ENCODE data around the gene RNF217.

The RNF217 gene

DNA sequence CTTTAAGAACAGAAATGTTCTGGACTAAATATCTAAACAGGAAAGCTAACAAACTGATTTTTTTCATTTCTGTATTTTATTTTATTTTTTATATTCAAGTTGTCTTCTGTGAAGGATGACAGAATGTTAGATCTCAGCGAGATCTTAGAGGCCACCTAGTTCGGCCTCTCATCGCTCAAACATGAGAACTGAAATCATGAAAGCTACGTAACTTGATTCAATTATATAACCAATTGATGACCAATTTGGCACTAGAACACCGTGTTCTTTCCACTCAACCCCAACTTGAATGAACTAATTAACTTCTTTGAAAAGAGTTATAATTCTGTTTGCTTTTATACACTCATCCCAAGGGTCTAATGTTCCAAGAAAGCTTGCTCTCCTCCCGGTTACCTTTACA is 24.6 kb upstream of the RNF217 start:
- WGBS: 91% methylated on average over 3 of the region's 6 CpGs
- no peak overlapping the region for H3K4me2 ChIP-seq (ENCODE audit: low read length, poor library complexity, severe bottlenecking)

DNA sequence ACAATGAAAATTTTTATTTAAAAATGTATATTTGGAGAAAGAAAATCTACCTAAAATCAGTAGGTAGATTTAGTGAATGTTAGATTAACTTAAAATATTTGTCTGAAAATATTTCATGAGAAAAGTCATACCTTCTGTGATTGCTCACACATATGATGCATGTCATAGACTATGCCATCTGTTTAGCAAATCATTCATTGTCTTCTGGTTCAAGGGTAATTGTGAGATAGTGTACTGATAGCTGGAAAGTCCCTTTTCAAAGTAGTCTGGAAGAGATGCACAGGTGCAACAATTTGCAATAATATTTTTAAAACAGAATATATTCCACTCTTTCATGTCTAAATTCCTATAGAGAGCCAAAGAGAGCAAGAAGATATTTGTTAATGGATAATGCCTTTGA is 21.0 kb upstream of the RNF217 start:
- no peak for DNase-seq
- Histone ChIP-seq H3K27me3 (ENCODE audit: control insufficient read depth in 1 of 2, insufficient read depth in 1 of 2, low read length in 2 of 2) (no peaks in the 10 kb centered on the region), H3K9me3 (ENCODE audit: control insufficient read depth, low read length) (no peaks in the 10 kb centered on the region)

More for the DNA sequence above, 24.6 kb upstream of the RNF217 start:
- no peak for DNase-seq
- H3K14ac ChIP-seq (ENCODE audit: low read length in 2 of 2): no peak overlapping the region
- no peaks in the 10 kb centered on the region for H3K36me3 ChIP-seq (ENCODE audit: control insufficient read depth in 1 of 2, insufficient read depth in 2 of 2, low read depth in 1 of 2, low read length in 2 of 2)
- no peak overlapping the region for H2AK5ac ChIP-seq (ENCODE audit: low read length, severe bottlenecking)
- no peak overlapping the region for H3K23ac ChIP-seq (ENCODE audit: low read length in 2 of 2)
- no peak overlapping the region for H2AFZ ChIP-seq (ENCODE audit: low read depth, low read length)
- no peak overlapping the region for H3K27ac ChIP-seq (ENCODE audit: low read length, poor library complexity, severe bottlenecking)
- no peaks in the 10 kb centered on the region for H3K4me1 ChIP-seq (ENCODE audit: control insufficient read depth, insufficient read depth, low read depth, low read length)
- H3K27me3 ChIP-seq (ENCODE audit: control insufficient read depth in 1 of 2, insufficient read depth in 1 of 2, low read length in 2 of 2): no peaks in the 10 kb centered on the region
- no peak overlapping the region for H2BK15ac ChIP-seq (ENCODE audit: low read depth, poor library complexity, severe bottlenecking)
- no peak overlapping the region for H2BK12ac ChIP-seq (ENCODE audit: low read length in 2 of 2)
- no peak overlapping the region for H4K91ac ChIP-seq (ENCODE audit: low read length)
- no peaks in the 10 kb centered on the region for H3K79me1 ChIP-seq (replicated peaks; ENCODE audit: low read length, poor library complexity, severe bottlenecking)
- H3K9me3 ChIP-seq (ENCODE audit: control insufficient read depth, low read length): no peaks in the 10 kb centered on the region
- H2BK5ac ChIP-seq (ENCODE audit: low read depth, low read length, poor library complexity, severe bottlenecking): no peak overlapping the region
- no peak overlapping the region for H3K9ac ChIP-seq (ENCODE audit: low read length)
- no peak overlapping the region for H3K4me3 ChIP-seq (ENCODE audit: insufficient read depth in 1 of 2, low read depth in 1 of 2, low read length in 2 of 2)
- H2BK120ac ChIP-seq (ENCODE audit: low read depth, low read length): no peak overlapping the region
- no peak overlapping the region for H4K8ac ChIP-seq (ENCODE audit: low read length)
- no peak overlapping the region for H3K4ac ChIP-seq (ENCODE audit: low read depth in 1 of 2, low read length in 2 of 2)
- no peak overlapping the region for H3K18ac ChIP-seq (ENCODE audit: low read depth in 1 of 2, low read length in 2 of 2)

DNA sequence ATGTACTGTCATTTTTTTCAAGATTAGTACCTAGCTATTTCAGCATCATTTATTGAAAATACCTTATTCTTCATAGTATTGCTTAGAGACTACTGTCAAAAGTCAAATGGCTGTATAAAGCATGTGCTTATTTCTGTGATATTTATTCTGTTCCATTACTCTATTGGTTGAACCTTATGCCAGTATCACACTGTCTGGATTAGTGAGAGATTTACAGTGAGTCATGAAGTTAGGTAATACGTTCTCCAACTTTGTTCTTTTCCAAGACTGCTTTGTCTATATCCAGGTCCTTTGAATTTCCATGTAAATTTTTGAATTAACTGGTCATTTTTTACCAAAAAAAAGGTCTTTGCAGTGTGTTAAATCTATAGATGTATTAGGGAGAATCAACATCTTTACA is 18.6 kb upstream of the RNF217 start:
- Histone ChIP-seq H2AK5ac (ENCODE audit: low read length, severe bottlenecking) (no peak overlapping the region), H3K23ac (ENCODE audit: low read length in 2 of 2) (no peak overlapping the region), H3K36me3 (ENCODE audit: control insufficient read depth in 1 of 2, insufficient read depth in 2 of 2, low read depth in 1 of 2, low read length in 2 of 2) (no peaks in the 10 kb centered on the region), H3K79me1 (replicated peaks; ENCODE audit: low read length, poor library complexity, severe bottlenecking) (no peaks in the 10 kb centered on the region), H2BK15ac (ENCODE audit: low read depth, poor library complexity, severe bottlenecking) (no peak overlapping the region), H2BK120ac (ENCODE audit: low read depth, low read length) (no peak overlapping the region), H3K4ac (ENCODE audit: low read depth in 1 of 2, low read length in 2 of 2) (no peak overlapping the region), H4K91ac (ENCODE audit: low read length) (no peak overlapping the region), H3K9me3 (ENCODE audit: control insufficient read depth, low read length) (no peaks in the 10 kb centered on the region), H2BK5ac (ENCODE audit: low read depth, low read length, poor library complexity, severe bottlenecking) (no peak overlapping the region), H4K8ac (ENCODE audit: low read length) (no peak overlapping the region), H3K18ac (ENCODE audit: low read depth in 1 of 2, low read length in 2 of 2) (no peak overlapping the region), H2AFZ (ENCODE audit: low read depth, low read length) (no peak overlapping the region), H3K4me2 (ENCODE audit: low read length, poor library complexity, severe bottlenecking) (no peak overlapping the region), H3K9ac (ENCODE audit: low read length) (no peak overlapping the region), H2BK12ac (ENCODE audit: low read length in 2 of 2) (no peak overlapping the region), H3K14ac (ENCODE audit: low read length in 2 of 2) (no peak overlapping the region), H3K4me1 (ENCODE audit: control insufficient read depth, insufficient read depth, low read depth, low read length) (no peaks in the 10 kb centered on the region), H3K27me3 (ENCODE audit: control insufficient read depth in 1 of 2, insufficient read depth in 1 of 2, low read length in 2 of 2) (no peaks in the 10 kb centered on the region), H3K27ac (ENCODE audit: low read length, poor library complexity, severe bottlenecking) (no peak overlapping the region), H3K4me3 (ENCODE audit: insufficient read depth in 1 of 2, low read depth in 1 of 2, low read length in 2 of 2) (no peak overlapping the region)
- DNase-seq: peak; percentile 23
- no CpG with 5 or more reads among the region's 1 CpG for WGBS

More for the DNA sequence above, 21.0 kb upstream of the RNF217 start:
- Histone ChIP-seq H3K18ac (ENCODE audit: low read depth in 1 of 2, low read length in 2 of 2) (no peak overlapping the region), H3K79me1 (replicated peaks; ENCODE audit: low read length, poor library complexity, severe bottlenecking) (no peaks in the 10 kb centered on the region), H2AFZ (ENCODE audit: low read depth, low read length) (no peak overlapping the region), H4K8ac (ENCODE audit: low read length) (no peak overlapping the region), H2AK5ac (ENCODE audit: low read length, severe bottlenecking) (no peak overlapping the region), H3K4me1 (ENCODE audit: control insufficient read depth, insufficient read depth, low read depth, low read length) (no peaks in the 10 kb centered on the region), H3K36me3 (ENCODE audit: control insufficient read depth in 1 of 2, insufficient read depth in 2 of 2, low read depth in 1 of 2, low read length in 2 of 2) (no peaks in the 10 kb centered on the region), H4K91ac (ENCODE audit: low read length) (no peak overlapping the region), H2BK120ac (ENCODE audit: low read depth, low read length) (no peak overlapping the region), H3K27ac (ENCODE audit: low read length, poor library complexity, severe bottlenecking) (no peak overlapping the region), H2BK15ac (ENCODE audit: low read depth, poor library complexity, severe bottlenecking) (no peak overlapping the region), H3K9ac (ENCODE audit: low read length) (no peak overlapping the region), H2BK12ac (ENCODE audit: low read length in 2 of 2) (no peak overlapping the region), H3K4me2 (ENCODE audit: low read length, poor library complexity, severe bottlenecking) (no peak overlapping the region), H2BK5ac (ENCODE audit: low read depth, low read length, poor library complexity, severe bottlenecking) (no peak overlapping the region), H3K4ac (ENCODE audit: low read depth in 1 of 2, low read length in 2 of 2) (no peak overlapping the region), H3K4me3 (ENCODE audit: insufficient read depth in 1 of 2, low read depth in 1 of 2, low read length in 2 of 2) (no peak overlapping the region), H3K14ac (ENCODE audit: low read length in 2 of 2) (no peak overlapping the region), H3K23ac (ENCODE audit: low read length in 2 of 2) (no peak overlapping the region)

DNA sequence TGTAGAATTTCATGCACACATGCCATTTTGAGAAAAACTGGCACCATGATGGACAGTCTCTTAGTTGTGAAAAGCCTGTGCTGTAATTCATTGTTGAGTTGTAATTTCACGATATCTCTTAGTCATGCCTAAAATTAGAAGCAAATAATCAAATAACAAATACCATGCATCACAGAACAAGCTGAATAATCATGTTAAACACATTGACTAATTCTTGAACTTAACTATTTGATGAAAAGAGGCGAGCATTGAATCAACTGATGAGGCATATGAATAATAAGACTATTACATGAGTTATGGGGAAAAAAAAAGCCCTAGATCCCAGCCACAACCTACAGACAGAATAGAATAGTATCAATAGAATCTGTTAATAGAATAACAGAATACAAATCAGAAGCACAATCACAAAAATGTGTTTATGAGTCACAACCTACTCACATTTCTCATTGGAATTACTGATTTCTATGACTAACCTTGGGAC is 14.2 kb upstream of the RNF217 start:
- Histone ChIP-seq H3K4me3 (ENCODE audit: insufficient read depth in 1 of 2, low read depth in 1 of 2, low read length in 2 of 2) (peak overlapping the region in 1 of 2 experiments; percentile 19), H3K9me3 (ENCODE audit: control insufficient read depth, low read length) (no peaks in the 10 kb centered on the region), H3K4me2 (ENCODE audit: low read length, poor library complexity, severe bottlenecking) (no peak overlapping the region), H3K4ac (ENCODE audit: low read depth in 1 of 2, low read length in 2 of 2) (no peak overlapping the region), H2BK120ac (ENCODE audit: low read depth, low read length) (no peak overlapping the region), H3K18ac (ENCODE audit: low read depth in 1 of 2, low read length in 2 of 2) (no peak overlapping the region), H3K14ac (ENCODE audit: low read length in 2 of 2) (no peak overlapping the region), H3K4me1 (ENCODE audit: control insufficient read depth, insufficient read depth, low read depth, low read length) (no peaks in the 10 kb centered on the region), H4K91ac (ENCODE audit: low read length) (no peak overlapping the region), H2BK5ac (ENCODE audit: low read depth, low read length, poor library complexity, severe bottlenecking) (no peak overlapping the region), H3K36me3 (ENCODE audit: control insufficient read depth in 1 of 2, insufficient read depth in 2 of 2, low read depth in 1 of 2, low read length in 2 of 2) (no peaks in the 10 kb centered on the region), H3K27me3 (ENCODE audit: control insufficient read depth in 1 of 2, insufficient read depth in 1 of 2, low read length in 2 of 2) (no peaks in the 10 kb centered on the region), H2AK5ac (ENCODE audit: low read length, severe bottlenecking) (no peak overlapping the region), H3K9ac (ENCODE audit: low read length) (peak overlapping the region; percentile 18), H3K27ac (ENCODE audit: low read length, poor library complexity, severe bottlenecking) (no peak overlapping the region), H3K79me1 (replicated peaks; ENCODE audit: low read length, poor library complexity, severe bottlenecking) (no peaks in the 10 kb centered on the region), H3K23ac (ENCODE audit: low read length in 2 of 2) (no peak overlapping the region), H2AFZ (ENCODE audit: low read depth, low read length) (no peak overlapping the region), H2BK15ac (ENCODE audit: low read depth, poor library complexity, severe bottlenecking) (no peak overlapping the region), H2BK12ac (ENCODE audit: low read length in 2 of 2) (no peak overlapping the region), H4K8ac (ENCODE audit: low read length) (no peak overlapping the region)
- no peak for DNase-seq
- WGBS: no CpG with 5 or more reads among the region's 2 CpGs
